Activated CD4-positive, alpha-beta memory T cell treated with anti-CD3 and anti-CD28 coated beads for 36 hours (primary cell): ENCODE data around the gene ERBB4. TPM values are rescaled to one million over a fixed set of nuclear protein-coding genes. Genes with fewer than 3 reads are reported as not detected.
"Not testable (repeated sequence)": the region's sequence is repeated elsewhere in the genome, so short reads cannot be mapped to it uniquely, and the experiment has no call there.

Experiments
- CTCF ChIA-PET: fragments of 350-600 bp; sonication (Branson Sonifier 250); formaldehyde crosslinking; loops from one replicate; lab custom pipeline; 2021; ENCODE audit warnings: antibody characterized with exemption, inconsistent platforms; lab: Charles Lee
- POLR2A ChIA-PET: fragments of 350-600 bp; sonication (Branson Sonifier 250); formaldehyde crosslinking; loops from one replicate; lab custom pipeline; 2021; ENCODE audit warnings: antibody characterized with exemption; lab: Charles Lee
- DNase-seq: peaks from one replicate; pipeline ENCODE4 v3.0.0-alpha.2; 2020
- H3K27ac Mint-ChIP-seq: one replicate; pipeline ENCODE4 v1.8.0; 2021; ENCODE audit warnings: mixed read lengths
- H3K27me3 Mint-ChIP-seq: one replicate; pipeline ENCODE4 v1.8.0; 2021; ENCODE audit warnings: mixed read lengths
- H3K36me3 Mint-ChIP-seq: one replicate; pipeline ENCODE4 v1.8.0; 2021; ENCODE audit warnings: mixed read lengths
- H3K4me1 Mint-ChIP-seq: one replicate; pipeline ENCODE4 v1.8.0; 2021; ENCODE audit warnings: low read depth, mixed read lengths
- H3K4me3 Mint-ChIP-seq: one replicate; pipeline ENCODE4 v1.8.0; 2021; ENCODE audit warnings: mild to moderate bottlenecking, mixed read lengths
- H3K9me3 Mint-ChIP-seq: one replicate; pipeline ENCODE4 v1.8.0; 2021; ENCODE audit warnings: mixed read lengths
- intact Hi-C: fragments of 100-400 bp; cut with micrococcal nuclease; formaldehyde crosslinking; loops from one replicate; pipeline ENCODE4 v1.15.1; 2023
- total RNA-seq, 2 experiments: library from RNA; stranded (reverse); gene quantifications; one replicate each; pipeline ENCODE4 v1.2.3, GENCODE V29; 2021

ERBB4 gene
- total RNA-seq, 2 experiments from 2014 or later: not detected

DNA sequence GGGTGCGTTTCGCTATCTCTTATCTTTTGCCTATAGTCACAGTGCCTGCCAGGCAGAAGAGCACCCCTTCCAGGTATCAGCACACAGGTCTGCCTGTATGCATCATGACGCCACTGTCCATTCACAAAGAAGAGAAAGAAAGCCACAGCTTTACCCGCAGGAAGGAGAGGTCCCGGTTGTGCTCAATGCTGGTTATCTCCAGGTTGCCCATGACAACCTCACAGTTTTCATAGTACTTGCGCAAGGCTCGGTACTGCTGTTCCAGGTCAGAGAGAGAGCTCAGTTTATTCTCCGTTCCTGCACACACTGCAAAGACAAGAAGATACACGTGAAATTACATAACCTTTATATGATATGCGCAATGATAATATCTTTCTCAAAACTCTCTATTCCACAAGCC is 414.0 kb downstream of the ERBB4 start:
- ChIA-PET CTCF (no interaction called here), POLR2A (no interaction called here)
- no peaks in the 10 kb centered on the region for H3K27me3 Mint-ChIP-seq
- H3K27ac Mint-ChIP-seq: no peak overlapping the region
- no peak for DNase-seq
- intact Hi-C loops: no loop called here
- no peaks in the 10 kb centered on the region for H3K36me3 Mint-ChIP-seq
- H3K4me1 Mint-ChIP-seq: no peaks in the 10 kb centered on the region
- H3K4me3 Mint-ChIP-seq: no peak overlapping the region
- H3K9me3 Mint-ChIP-seq: peaks cover 2% of the 10 kb centered on the region

DNA sequence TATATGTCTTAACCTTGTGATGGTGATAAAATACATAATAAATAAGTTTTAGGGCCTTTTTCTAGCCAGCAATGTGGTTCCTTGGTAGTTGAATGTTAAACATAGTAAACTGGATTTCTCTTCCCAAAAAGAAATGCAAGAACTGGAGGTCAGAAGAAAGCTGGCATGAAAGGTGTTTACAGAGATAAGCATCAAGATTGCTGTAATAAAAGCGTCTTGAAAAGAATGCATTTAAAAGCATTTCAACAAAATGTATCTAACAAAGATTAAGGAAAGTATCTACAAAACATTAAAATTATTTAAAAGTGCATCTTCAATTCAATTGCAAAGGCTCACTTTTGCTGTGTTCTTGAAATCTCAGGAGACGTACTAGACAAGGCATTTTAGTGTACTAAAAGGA is 419.0 kb downstream of the ERBB4 start:
- H3K27me3 Mint-ChIP-seq: no peaks in the 10 kb centered on the region
- DNase-seq: no peak
- intact Hi-C loops: no loop called here
- H3K4me3 Mint-ChIP-seq: no peak overlapping the region
- POLR2A ChIA-PET: no interaction called here
- no peak overlapping the region for H3K27ac Mint-ChIP-seq
- CTCF ChIA-PET: no interaction called here
- H3K36me3 Mint-ChIP-seq: no peaks in the 10 kb centered on the region
- no peaks in the 10 kb centered on the region for H3K4me1 Mint-ChIP-seq
- H3K9me3 Mint-ChIP-seq: peaks cover 2% of the 10 kb centered on the region

DNA sequence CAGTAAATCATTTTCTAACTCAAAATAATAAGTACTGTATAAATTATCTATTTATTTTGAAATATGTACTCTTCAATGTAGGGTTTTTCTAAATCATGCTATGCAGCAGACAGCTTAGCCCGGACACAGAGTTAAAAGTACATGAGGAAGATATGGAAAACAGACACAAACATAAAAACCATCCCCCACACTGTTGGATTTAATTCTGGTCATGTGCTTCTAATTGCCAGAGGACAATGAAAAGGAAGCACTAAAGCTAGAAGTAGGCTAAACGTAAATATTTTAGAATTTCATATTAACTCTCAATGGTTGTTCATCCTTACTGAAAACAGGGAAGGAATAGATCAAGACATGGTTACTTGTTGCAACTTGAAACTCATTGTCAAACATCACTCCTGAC is 420.7 kb downstream of the ERBB4 start:
- Mint-ChIP-seq H3K36me3 (no peaks in the 10 kb centered on the region), H3K9me3 (peaks cover 3% of the 10 kb centered on the region), H3K4me3 (no peak overlapping the region), H3K27me3 (no peaks in the 10 kb centered on the region), H3K4me1 (no peaks in the 10 kb centered on the region), H3K27ac (no peak overlapping the region)
- intact Hi-C loops: no loop called here
- ChIA-PET CTCF (no interaction called here), POLR2A (no interaction called here)
- no peak for DNase-seq

DNA sequence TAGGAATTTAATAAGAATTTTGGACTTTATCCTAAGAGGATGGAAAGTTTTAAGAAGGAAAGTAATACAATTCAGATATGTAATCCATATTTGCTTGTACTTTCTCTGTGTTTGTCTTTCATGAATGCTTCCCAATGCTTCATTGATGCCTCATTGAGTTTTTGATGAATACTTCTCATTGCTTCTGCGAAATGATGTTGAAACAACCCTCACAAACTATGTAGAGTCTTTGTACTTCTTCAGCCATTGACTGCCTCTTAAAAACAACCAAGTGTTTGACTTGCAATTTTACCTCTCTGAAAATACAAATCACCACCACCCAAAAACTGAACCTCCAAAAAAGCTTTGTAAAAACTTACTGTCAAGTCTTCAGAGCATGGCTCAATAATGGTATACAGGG is 424.1 kb downstream of the ERBB4 start:
- CTCF ChIA-PET: interaction anchor here (0.6 kb wide), 1 partner anchor 14 kb away, joined by 3 read pairs; no protein-coding TSS in a partner anchor
- Mint-ChIP-seq H3K27ac (no peak overlapping the region), H3K36me3 (no peaks in the 10 kb centered on the region), H3K27me3 (no peaks in the 10 kb centered on the region), H3K9me3 (peaks cover 2% of the 10 kb centered on the region), H3K4me1 (no peaks in the 10 kb centered on the region), H3K4me3 (no peak overlapping the region)
- intact Hi-C loops: no loop called here
- DNase-seq: no peak
- POLR2A ChIA-PET: no interaction called here

DNA sequence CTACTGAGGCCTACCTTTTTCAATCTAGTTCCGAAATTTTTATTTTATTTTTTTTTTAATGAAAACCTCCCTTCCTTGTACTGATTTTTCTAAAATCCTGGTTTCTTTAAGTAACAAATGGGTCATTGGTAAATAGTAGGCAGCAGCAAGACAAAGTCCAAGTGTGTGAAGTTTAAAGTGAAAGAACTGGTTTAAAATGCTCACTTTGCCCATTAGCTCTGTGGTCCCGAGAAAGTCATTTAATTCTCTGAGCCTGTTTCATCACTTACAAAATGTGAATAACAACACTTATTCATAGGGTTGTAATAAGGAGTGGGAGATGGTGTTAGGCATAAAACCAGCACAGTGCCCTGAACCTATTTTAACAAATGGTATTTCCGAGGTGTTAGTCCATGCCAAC is 426.2 kb downstream of the ERBB4 start:
- H3K4me1 Mint-ChIP-seq: no peaks in the 10 kb centered on the region
- no peaks in the 10 kb centered on the region for H3K36me3 Mint-ChIP-seq
- CTCF ChIA-PET: no interaction called here

DNA sequence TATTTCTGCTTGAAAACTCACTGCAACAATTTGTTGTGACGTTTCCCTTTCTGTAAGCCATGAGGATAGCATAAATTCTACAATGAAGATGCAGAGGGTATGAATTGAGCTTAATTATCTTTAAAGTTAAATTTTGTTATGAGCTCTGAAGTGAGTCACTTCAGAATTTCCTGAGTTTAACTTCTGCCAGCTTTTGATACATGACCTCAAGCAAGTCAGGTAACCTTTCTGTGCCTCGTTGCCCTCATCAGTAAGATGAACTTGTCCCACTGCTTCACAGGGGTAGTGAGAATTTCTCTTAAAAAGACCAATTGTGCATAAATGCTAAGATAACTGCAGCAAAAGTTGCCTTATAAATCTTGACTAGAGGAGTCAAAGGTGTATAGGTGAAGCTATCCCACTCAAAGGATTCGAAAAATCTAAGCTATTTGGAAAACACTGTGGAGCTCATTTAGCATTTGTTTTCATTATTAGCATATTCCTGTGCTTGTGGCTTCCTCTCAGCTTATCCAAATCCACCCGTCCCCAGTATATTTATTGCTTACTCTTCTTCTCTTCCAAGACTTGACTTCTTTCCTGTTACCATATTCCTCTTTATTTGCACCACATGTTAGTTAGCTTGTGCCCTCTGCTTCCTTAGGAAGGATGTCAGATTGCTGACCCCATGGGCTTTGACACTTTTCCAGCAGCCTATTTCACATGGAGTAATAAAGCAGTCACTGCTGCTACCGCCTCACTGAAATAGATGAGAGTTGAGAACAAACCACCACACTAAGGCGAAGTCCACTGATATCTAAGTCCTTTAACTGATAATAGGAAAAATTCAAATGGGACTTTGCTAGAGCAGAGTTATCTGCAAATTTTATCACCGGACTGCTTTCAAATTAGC is 428.6 kb downstream of the ERBB4 start:
- ChIA-PET CTCF (no interaction called here), POLR2A (no interaction called here)
- H3K27ac Mint-ChIP-seq: no peak overlapping the region
- H3K9me3 Mint-ChIP-seq: peaks cover 15% of the 10 kb centered on the region
- no peaks in the 10 kb centered on the region for H3K27me3 Mint-ChIP-seq
- no peak overlapping the region for H3K4me3 Mint-ChIP-seq
- no peaks in the 10 kb centered on the region for H3K4me1 Mint-ChIP-seq
- intact Hi-C loops: no loop called here
- no peaks in the 10 kb centered on the region for H3K36me3 Mint-ChIP-seq
- DNase-seq: no peak

More for the DNA sequence above, 426.2 kb downstream of the ERBB4 start:
- H3K4me3 Mint-ChIP-seq: no peak overlapping the region
- intact Hi-C loops: no loop called here
- peaks cover 6% of the 10 kb centered on the region for H3K9me3 Mint-ChIP-seq
- no peaks in the 10 kb centered on the region for H3K27me3 Mint-ChIP-seq
- no peak overlapping the region for H3K27ac Mint-ChIP-seq
- POLR2A ChIA-PET: no interaction called here
- no peak for DNase-seq

DNA sequence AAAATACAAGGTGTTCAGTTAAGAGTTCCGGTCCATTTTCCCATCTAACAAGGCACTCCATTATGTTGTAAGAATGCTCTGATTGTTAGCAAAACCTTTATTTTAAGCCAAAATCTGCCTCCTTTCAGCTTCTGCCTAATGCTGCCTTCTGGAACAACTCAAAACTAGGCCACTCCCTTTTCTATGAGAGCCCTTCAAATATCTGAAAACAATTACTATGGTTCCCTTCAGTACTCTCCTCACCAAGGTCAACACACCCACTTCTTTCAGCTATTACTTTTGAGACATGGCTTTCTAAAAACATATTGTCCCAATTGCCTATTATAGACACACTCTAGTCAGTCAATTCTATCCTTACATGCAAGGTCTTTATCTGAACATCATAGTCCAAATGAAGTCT is 429.4 kb downstream of the ERBB4 start:
- Mint-ChIP-seq H3K4me3 (no peak overlapping the region), H3K4me1 (no peaks in the 10 kb centered on the region), H3K36me3 (no peaks in the 10 kb centered on the region), H3K9me3 (peaks cover 15% of the 10 kb centered on the region), H3K27ac (no peak overlapping the region), H3K27me3 (no peaks in the 10 kb centered on the region)
- CTCF ChIA-PET: no interaction called here
- intact Hi-C loops: no loop called here
- DNase-seq: no peak
- POLR2A ChIA-PET: no interaction called here

DNA sequence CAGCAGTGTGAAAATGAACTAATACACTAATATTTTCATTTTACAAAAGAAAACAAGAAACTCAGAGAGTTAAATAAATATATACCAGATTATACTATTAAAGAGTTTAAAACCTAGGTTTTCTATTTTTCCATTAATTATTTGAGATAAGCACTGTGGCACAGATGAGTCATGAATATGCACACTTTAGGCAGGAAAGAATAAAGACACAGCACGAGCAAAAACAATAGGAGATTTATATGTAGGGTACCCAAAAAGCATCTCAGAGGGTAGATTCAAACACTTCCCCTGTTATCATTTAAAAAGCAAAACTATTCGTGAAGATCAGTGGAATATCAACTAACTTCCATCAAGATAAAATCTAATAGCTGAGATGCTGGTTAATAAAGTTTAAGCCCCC is 430.6 kb downstream of the ERBB4 start:
- DNase-seq: no peak
- H3K36me3 Mint-ChIP-seq: no peaks in the 10 kb centered on the region
- intact Hi-C loops: no loop called here
- peaks cover 14% of the 10 kb centered on the region for H3K9me3 Mint-ChIP-seq
- H3K4me3 Mint-ChIP-seq: no peak overlapping the region
- CTCF ChIA-PET: no interaction called here
- POLR2A ChIA-PET: no interaction called here
- no peaks in the 10 kb centered on the region for H3K4me1 Mint-ChIP-seq
- H3K27ac Mint-ChIP-seq: no peak overlapping the region
- no peaks in the 10 kb centered on the region for H3K27me3 Mint-ChIP-seq

DNA sequence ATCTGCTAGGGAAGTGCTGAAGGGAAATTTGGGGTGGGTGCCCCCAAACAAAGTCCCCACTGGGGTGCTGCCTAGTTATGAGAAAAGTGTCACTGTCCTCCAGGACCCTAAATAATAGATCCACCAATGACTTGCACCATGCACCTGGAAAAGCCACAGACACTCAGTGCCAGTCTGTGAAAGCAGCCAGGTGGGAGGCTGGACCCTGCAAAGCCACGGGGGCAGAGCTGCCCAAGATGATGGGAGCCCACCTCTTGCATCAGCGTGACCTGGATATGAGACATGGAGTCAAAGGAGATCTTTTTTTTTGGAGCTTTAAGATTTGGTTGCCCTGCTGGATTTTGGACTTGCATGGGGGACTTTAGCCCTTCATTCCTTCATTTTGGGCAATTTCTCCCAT is 431.6 kb downstream of the ERBB4 start:
- CTCF ChIA-PET: no interaction called here
- Mint-ChIP-seq H3K4me3 (no peak overlapping the region), H3K27ac (no peak overlapping the region), H3K4me1 (no peaks in the 10 kb centered on the region), H3K9me3 (peaks cover 13% of the 10 kb centered on the region), H3K27me3 (no peaks in the 10 kb centered on the region), H3K36me3 (no peaks in the 10 kb centered on the region)
- POLR2A ChIA-PET: no interaction called here
- intact Hi-C loops: no loop called here
- no peak for DNase-seq

DNA sequence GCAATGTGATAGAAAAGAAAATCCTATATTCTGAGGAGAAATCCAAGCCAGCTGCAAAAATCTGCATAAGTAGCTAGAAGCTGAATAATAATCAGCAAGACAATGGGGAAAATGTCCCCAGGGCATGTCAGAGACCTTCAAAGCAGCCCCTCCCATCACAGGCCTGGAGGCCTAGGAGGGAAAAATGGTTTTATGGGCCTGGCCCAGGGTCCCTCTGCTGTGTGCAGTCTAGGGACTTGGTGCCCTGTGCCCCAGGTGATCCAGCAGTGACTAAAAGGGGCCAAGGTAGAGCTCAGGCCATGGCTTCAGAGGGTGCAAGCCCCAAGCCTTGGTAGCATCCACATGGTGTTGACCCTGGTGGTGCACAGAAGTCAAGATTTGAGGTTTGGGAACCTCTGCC is 432.1 kb downstream of the ERBB4 start:
- H3K36me3 Mint-ChIP-seq, POLR2A ChIA-PET, H3K27me3 Mint-ChIP-seq, CTCF ChIA-PET, H3K4me3 Mint-ChIP-seq, intact Hi-C loops, DNase-seq, H3K27ac Mint-ChIP-seq, H3K4me1 Mint-ChIP-seq: not testable (repeated sequence)
- H3K9me3 Mint-ChIP-seq: peaks cover 13% of the 10 kb centered on the region

DNA sequence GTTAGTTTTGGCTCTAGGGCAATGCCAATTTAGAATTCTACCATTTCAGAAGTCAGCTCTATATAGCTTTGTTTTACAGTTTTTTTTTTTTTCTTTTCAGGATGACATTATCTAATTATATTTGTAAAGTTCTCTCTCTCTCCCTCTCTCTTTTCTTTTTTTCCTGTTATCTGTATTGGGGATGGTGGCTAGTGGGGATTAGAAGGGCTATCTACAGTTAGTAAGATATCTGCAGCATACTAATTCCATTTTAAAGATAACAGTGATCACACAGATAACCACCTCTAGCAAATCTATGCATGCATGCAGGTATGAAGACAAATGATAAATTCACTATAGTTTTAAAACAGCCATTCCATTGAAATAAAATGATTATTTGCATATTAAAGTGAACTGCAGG is 438.9 kb downstream of the ERBB4 start:
- ChIA-PET POLR2A (no interaction called here), CTCF (no interaction called here)
- Mint-ChIP-seq H3K4me3 (no peak overlapping the region), H3K36me3 (no peaks in the 10 kb centered on the region), H3K27ac (no peak overlapping the region), H3K27me3 (no peaks in the 10 kb centered on the region), H3K9me3 (peaks cover 5% of the 10 kb centered on the region), H3K4me1 (no peaks in the 10 kb centered on the region)
- intact Hi-C loops: no loop called here
- DNase-seq: no peak

DNA sequence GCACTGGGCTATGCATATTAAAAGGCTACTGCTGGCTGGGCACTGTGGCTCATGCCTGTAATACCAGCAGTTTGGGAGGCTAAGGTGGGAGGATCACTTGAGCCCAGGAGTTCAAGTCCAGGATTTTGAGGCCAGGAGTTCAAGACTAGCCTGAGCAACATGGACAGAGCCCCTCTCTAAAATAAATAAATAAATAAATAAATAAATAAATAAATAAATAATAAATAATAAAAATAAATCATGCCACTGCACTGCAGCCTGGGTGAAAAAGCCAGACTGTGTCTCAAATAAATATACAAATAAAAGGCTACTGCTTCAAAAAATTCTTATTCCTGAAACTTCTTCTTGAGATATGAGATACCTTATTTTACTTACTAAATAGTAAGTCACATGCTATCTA is 439.6 kb downstream of the ERBB4 start:
- H3K4me3 Mint-ChIP-seq: no peak overlapping the region
- POLR2A ChIA-PET: no interaction called here
- no peaks in the 10 kb centered on the region for H3K4me1 Mint-ChIP-seq
- H3K9me3 Mint-ChIP-seq: peaks cover 5% of the 10 kb centered on the region
- no peak overlapping the region for H3K27ac Mint-ChIP-seq
- no peak for DNase-seq
- intact Hi-C loops: no loop called here
- no peaks in the 10 kb centered on the region for H3K36me3 Mint-ChIP-seq
- CTCF ChIA-PET: no interaction called here
- no peaks in the 10 kb centered on the region for H3K27me3 Mint-ChIP-seq

DNA sequence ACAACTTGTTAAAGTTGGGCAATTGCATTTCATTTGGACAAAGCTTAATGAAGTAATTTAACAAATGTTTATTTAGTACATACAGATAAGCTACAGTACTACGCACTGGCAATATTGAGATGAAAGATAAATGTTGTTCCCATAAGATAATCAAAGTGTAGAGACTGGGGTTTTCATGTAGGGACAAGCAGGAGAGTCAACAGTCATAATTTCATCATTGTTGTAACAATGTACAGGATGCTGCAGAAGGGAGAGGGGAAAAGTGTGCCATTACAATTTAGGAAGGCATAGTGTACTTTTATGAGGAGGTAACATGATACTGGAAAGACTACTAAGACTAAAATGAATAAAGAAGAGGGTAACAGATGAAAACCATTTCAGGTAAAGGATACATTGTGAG is 441.6 kb downstream of the ERBB4 start:
- no peaks in the 10 kb centered on the region for H3K36me3 Mint-ChIP-seq
- ChIA-PET CTCF (no interaction called here), POLR2A (no interaction called here)
- no peak for DNase-seq
- H3K27ac Mint-ChIP-seq: no peak overlapping the region
- peaks cover 5% of the 10 kb centered on the region for H3K9me3 Mint-ChIP-seq
- intact Hi-C loops: no loop called here
- H3K4me3 Mint-ChIP-seq: no peak overlapping the region
- H3K27me3 Mint-ChIP-seq: no peaks in the 10 kb centered on the region
- no peaks in the 10 kb centered on the region for H3K4me1 Mint-ChIP-seq
